Keratinocyte (primary cell): Measurements from ENCODE around the gene SYNE1. TPM values are rescaled to one million over a fixed set of nuclear protein-coding genes. Genes with fewer than 3 reads are reported as not detected.

Source experiments
- DNase-seq: peaks from one replicate; pipeline ENCODE4 v3.0.0-alpha.2; 2011; ENCODE audit warnings: low read depth, missing footprints, low spot score
- FAIRE-seq: peaks from 2 replicates; lab custom pipeline; 2011; peaks lifted over from hg19 to GRCh38; lab: Jason Lieb, UNC
- H2AFZ ChIP-seq: 2 replicates; pipeline ENCODE4 v1.6.0; 2012; ENCODE audit warnings: low read length, control low read depth, inconsistent platforms; ENCODE audit not compliant: control insufficient read depth
- H3K27ac ChIP-seq: 2 replicates; pipeline ENCODE4 v1.5.1; 2011; ENCODE audit warnings: low read length; ENCODE audit not compliant: control insufficient read depth, insufficient read depth
- H3K27me3 ChIP-seq: 3 replicates; pipeline ENCODE4 v1.6.0; 2011; ENCODE audit warnings: low read length; ENCODE audit not compliant: control insufficient read depth, insufficient read depth; ENCODE audit errors: extremely low read depth
- H3K36me3 ChIP-seq, 2 experiments: 2 replicates in 1 of 2; 3 replicates in 1 of 2; pipeline ENCODE4 v1.5.1; 2011; ENCODE audit warnings: low read length in 2 of 2, mild to moderate bottlenecking in 1 of 2; ENCODE audit not compliant: control insufficient read depth in 2 of 2, insufficient read depth in 2 of 2; ENCODE audit errors: extremely low read depth in 1 of 2
- H3K4me1 ChIP-seq: 3 replicates; pipeline ENCODE4 v1.5.1; 2011; ENCODE audit warnings: low read length; ENCODE audit not compliant: control insufficient read depth, insufficient read depth; ENCODE audit errors: extremely low read depth
- H3K4me2 ChIP-seq: 3 replicates; pipeline ENCODE4 v1.6.0; 2011; ENCODE audit warnings: low read depth, low read length; ENCODE audit not compliant: control insufficient read depth, insufficient read depth; ENCODE audit errors: extremely low read depth
- H3K4me3 ChIP-seq, 3 experiments: fragments of 200-600 bp in 1 of 3; sonication (generic) in 1 of 3; 2 replicates in 2 of 3; 3 replicates in 1 of 3; pipeline ENCODE4 v1.5.1; 2011 to 2016; ENCODE audit warnings: low read length in 3 of 3, mild to moderate bottlenecking in 3 of 3, control low read depth in 2 of 3, inconsistent platforms in 1 of 3, low read depth in 1 of 3, mixed read lengths in 1 of 3, mixed run types in 1 of 3, moderate library complexity in 1 of 3; ENCODE audit not compliant: control insufficient read depth in 2 of 3, insufficient read depth in 2 of 3; ENCODE audit errors: extremely low read depth in 1 of 3
- H3K79me2 ChIP-seq: 2 replicates; pipeline ENCODE4 v1.6.0; 2012; ENCODE audit warnings: low read length; ENCODE audit not compliant: control insufficient read depth, insufficient read depth
- H3K9ac ChIP-seq: 3 replicates; pipeline ENCODE4 v1.6.0; 2011; ENCODE audit warnings: low read length; ENCODE audit not compliant: control insufficient read depth, insufficient read depth; ENCODE audit errors: extremely low read depth
- H3K9me1 ChIP-seq: 3 replicates; pipeline ENCODE4 v1.6.0; 2011; ENCODE audit warnings: low read length; ENCODE audit not compliant: control insufficient read depth, insufficient read depth; ENCODE audit errors: extremely low read depth
- H3K9me3 ChIP-seq: 2 replicates; pipeline ENCODE4 v1.5.1; 2012; ENCODE audit warnings: low read depth, low read length; ENCODE audit not compliant: control insufficient read depth
- H4K20me1 ChIP-seq: 3 replicates; pipeline ENCODE4 v1.6.0; 2011; ENCODE audit warnings: low read length; ENCODE audit not compliant: control insufficient read depth, insufficient read depth; ENCODE audit errors: extremely low read depth
- CTCF ChIP-seq, 3 experiments: IDR thresholded peaks in 1 of 3; conservative IDR thresholded peaks in 1 of 3; optimal IDR thresholded peaks in 1 of 3; 2 replicates in 2 of 3; 3 replicates in 1 of 3; pipeline versions ENCODE3 to v1.5.1; 2011; ENCODE audit warnings: low read length in 3 of 3, mild to moderate bottlenecking in 3 of 3, moderate library complexity in 2 of 3, control low read depth in 1 of 3, inconsistent platforms in 1 of 3; ENCODE audit not compliant: insufficient read depth in 2 of 3; ENCODE audit errors: extremely low read depth in 1 of 3
- EZH2 ChIP-seq: IDR thresholded peaks from one replicate; pipeline ENCODE4 v1.6.1; 2012; ENCODE audit warnings: inconsistent platforms, mild to moderate bottlenecking, low read length, moderate library complexity
- dilution Hi-C: fragments of 300-500 bp; cut with MboI; formaldehyde crosslinking; loops from one replicate; pipeline ENCODE4 v1.7.0; 2020; ENCODE audit warnings: low sequenced_read_pairs; ENCODE audit not compliant: extremely low pct_ligation_motif_present
- polyA plus RNA-seq, 5 experiments: library from polyadenylated mRNA; depleted of rRNA in 3 of 5; stranded (reverse) in 3 of 5; stranded (forward) in 1 of 5; unstranded in 1 of 5; fragments of >200 nt; gene quantifications; 1 replicate in 1 of 5; 2 replicates in 3 of 5; 3 replicates in 1 of 5; pipeline versions ENCODE4 v1.2.1 to v1.2.3, GENCODE V29; 2011 to 2012; ENCODE audit warnings: missing spikeins in 2 of 5, low read depth in 1 of 5, low replicate concordance in 1 of 5

Gene SYNE1
- polyA plus RNA-seq, 1 donor (not counting 4 experiments of a cell fraction or from before 2014, with no cell fraction given): 4.0 TPM

GRCh38 chr6:152301021-152301764, 336.0 kb downstream of the SYNE1 start:
- dilution Hi-C loops: no loop called here
- TF ChIP-seq EZH2 (no peak), CTCF (optimal IDR thresholded peaks at IDR 0.05 in 1 of 3, IDR thresholded peaks at IDR 0.05 in 1 of 3, conservative IDR thresholded peaks at IDR 0.05 in 1 of 3; ENCODE audit: extremely low read depth in 1 of 3, insufficient read depth in 2 of 3, low read length in 3 of 3) (no peak)
- Histone ChIP-seq H3K79me2 (no peaks in the 10 kb centered on the region), H3K4me1 (peaks cover 3% of the 10 kb centered on the region), H3K4me2 (peak overlapping the region; percentile 93), H3K27me3 (no peaks in the 10 kb centered on the region), H4K20me1 (no peaks in the 10 kb centered on the region), H3K9ac (peak overlapping the region; percentile 65), H3K36me3 (no peaks in the 10 kb centered on the region), H3K9me3 (no peaks in the 10 kb centered on the region), H3K9me1 (no peaks in the 10 kb centered on the region), H3K4me3 (peak overlapping the region; percentile 65 to 95 (median 89)), H2AFZ (peak overlapping the region; percentile 100), H3K27ac (peak overlapping the region; percentile 30)
- no peak for DNase-seq
- FAIRE-seq: no peak

- H3K4me3 ChIP-seq: no peak overlapping the region
- no peak overlapping the region for H3K4me2 ChIP-seq
- H2AFZ ChIP-seq: no peak overlapping the region
Observed at GRCh38 chr6:152300517-152300916, 336.6 kb downstream of the SYNE1 start.

More at GRCh38 chr6:152300517-152300916, 336.6 kb downstream of the SYNE1 start:
- no peak overlapping the region for H3K9ac ChIP-seq
- no peaks in the 10 kb centered on the region for H4K20me1 ChIP-seq
- FAIRE-seq (no peak), DNase-seq (no peak)
- no peaks in the 10 kb centered on the region for H3K9me3 ChIP-seq
- TF ChIP-seq EZH2: no peak
- no peak for TF ChIP-seq CTCF (optimal IDR thresholded peaks at IDR 0.05 in 1 of 3, IDR thresholded peaks at IDR 0.05 in 1 of 3, conservative IDR thresholded peaks at IDR 0.05 in 1 of 3; ENCODE audit: extremely low read depth in 1 of 3, insufficient read depth in 2 of 3, low read length in 3 of 3)
- H3K9me1 ChIP-seq: no peaks in the 10 kb centered on the region
- H3K79me2 ChIP-seq: no peaks in the 10 kb centered on the region
- no peaks in the 10 kb centered on the region for H3K27me3 ChIP-seq
- no peaks in the 10 kb centered on the region for H3K36me3 ChIP-seq
- H3K27ac ChIP-seq: no peak overlapping the region
- dilution Hi-C loops: no loop called here
- peaks cover 3% of the 10 kb centered on the region for H3K4me1 ChIP-seq
